Measurements from ENCODE around the gene IMPDH1. TPM values are rescaled to one million over a fixed set of nuclear protein-coding genes. Genes with fewer than 3 reads are reported as not detected.

IMPDH1 gene
- total and polyA plus RNA-seq, 2 experiments from 2014 or later = 34.7 to 70.5 TPM

DNA sequence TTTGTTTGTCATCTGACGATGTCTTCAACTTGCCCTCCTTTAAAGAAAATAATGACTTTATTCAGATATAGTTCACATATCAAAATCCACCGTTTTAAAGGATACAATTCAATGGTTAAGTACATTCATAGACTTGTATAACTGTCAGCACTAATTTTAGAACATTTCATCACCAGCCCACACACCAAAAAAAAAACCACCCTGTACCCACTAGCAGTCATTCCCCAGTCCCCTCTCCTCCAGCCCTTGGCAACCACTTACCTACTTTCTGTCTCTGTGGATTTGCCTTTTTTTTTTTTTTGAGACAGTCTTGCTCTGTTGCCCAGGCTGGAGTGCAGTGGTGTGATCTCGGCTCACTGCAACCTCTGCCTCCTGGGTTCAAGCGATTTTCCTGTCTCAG lies 40.6 kb upstream of the IMPDH1 start:
- H3K4me1 ChIP-seq (ENCODE audit: insufficient read depth) = peaks cover 19% of the 10 kb centered on the region
- 83% methylated on average over 4 of the region's 4 CpGs for WGBS (ENCODE audit: low lambda C conversion rate, missing lambda C conversion rate)
- no peak for DNase-seq (ENCODE audit: low spot score)
- H3K27me3 ChIP-seq = no peaks in the 10 kb centered on the region
- no peak overlapping the region for H3K27ac ChIP-seq
- no peaks in the 10 kb centered on the region for H4K20me1 ChIP-seq (ENCODE audit: insufficient read depth, poor library complexity, severe bottlenecking)
- no peak overlapping the region for H2AFZ ChIP-seq
- no peak for TF ChIP-seq EZH2phosphoT487 (IDR thresholded peaks at IDR 0.05; ENCODE audit: low read depth, severe bottlenecking, unreplicated experiment)
- no peaks in the 10 kb centered on the region for H3K9me3 ChIP-seq (ENCODE audit: low read depth)
- no peaks in the 10 kb centered on the region for H3K9me2 ChIP-seq (replicated peaks; ENCODE audit: insufficient read depth)
- no peak overlapping the region for H3K4me2 ChIP-seq
- no peak overlapping the region for H3K4me3 ChIP-seq
- no peaks in the 10 kb centered on the region for H3K79me2 ChIP-seq
- H3K36me3 ChIP-seq (replicated peaks; ENCODE audit: insufficient read depth, low read depth) = no peaks in the 10 kb centered on the region

DNA sequence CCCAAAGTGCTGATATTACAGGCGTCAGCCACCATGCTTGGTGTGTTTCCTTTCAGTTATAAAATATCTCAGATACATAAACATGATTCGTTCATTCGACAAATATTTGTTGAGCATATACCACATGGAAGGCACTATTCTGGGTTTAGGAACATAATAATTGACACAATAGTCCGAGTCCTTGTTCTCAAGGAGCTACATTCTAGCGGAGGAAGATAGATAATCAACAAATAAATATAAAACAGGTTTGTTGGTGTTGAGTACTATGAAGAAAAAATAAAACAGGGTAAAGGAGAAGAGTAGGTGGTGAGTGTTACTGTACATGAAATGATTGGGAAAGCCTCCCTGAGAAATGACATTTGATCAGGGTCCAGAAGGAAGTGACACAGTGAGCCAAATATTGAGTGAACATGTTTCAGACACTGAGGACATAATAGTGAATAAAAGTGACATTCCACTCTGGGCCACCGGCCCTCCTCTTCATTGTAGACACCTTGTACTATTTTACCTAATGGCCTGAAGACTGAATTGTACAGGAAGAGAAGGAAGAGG lies 39.0 kb upstream of the IMPDH1 start:
- Histone ChIP-seq H3K4me3 (no peak overlapping the region), H3K27me3 (no peaks in the 10 kb centered on the region), H3K79me2 (no peaks in the 10 kb centered on the region), H3K9me2 (replicated peaks; ENCODE audit: insufficient read depth) (no peaks in the 10 kb centered on the region), H4K20me1 (ENCODE audit: insufficient read depth, poor library complexity, severe bottlenecking) (no peaks in the 10 kb centered on the region), H2AFZ (no peak overlapping the region), H3K4me1 (ENCODE audit: insufficient read depth) (peaks cover 11% of the 10 kb centered on the region), H3K36me3 (replicated peaks; ENCODE audit: insufficient read depth, low read depth) (no peaks in the 10 kb centered on the region), H3K27ac (no peak overlapping the region), H3K4me2 (no peak overlapping the region), H3K9me3 (ENCODE audit: low read depth) (no peaks in the 10 kb centered on the region)
- DNase-seq (ENCODE audit: low spot score) = no peak
- 92% methylated on average over 6 of the region's 6 CpGs for WGBS (ENCODE audit: low lambda C conversion rate, missing lambda C conversion rate)
- TF ChIP-seq CTCF (IDR thresholded peaks at IDR 0.05; ENCODE audit: poor library complexity) = no peak
- TF ChIP-seq EZH2phosphoT487 (IDR thresholded peaks at IDR 0.05; ENCODE audit: low read depth, severe bottlenecking, unreplicated experiment) = no peak
- no peak for TF ChIP-seq EZH2 (IDR thresholded peaks at IDR 0.05; ENCODE audit: borderline replicate concordance)

GRCh38 chr7:128447941-128448564 lies 38.3 kb upstream of the IMPDH1 start:
- 71% methylated on average over 4 of the region's 4 CpGs for WGBS (ENCODE audit: low lambda C conversion rate, missing lambda C conversion rate)
- TF ChIP-seq EZH2 (IDR thresholded peaks at IDR 0.05; ENCODE audit: borderline replicate concordance) (no peak), EZH2phosphoT487 (IDR thresholded peaks at IDR 0.05; ENCODE audit: low read depth, severe bottlenecking, unreplicated experiment) (no peak), CTCF (IDR thresholded peaks at IDR 0.05; ENCODE audit: poor library complexity) (no peak)
- Histone ChIP-seq H3K9me2 (replicated peaks; ENCODE audit: insufficient read depth) (no peaks in the 10 kb centered on the region), H3K27ac (no peak overlapping the region), H3K36me3 (replicated peaks; ENCODE audit: insufficient read depth, low read depth) (no peaks in the 10 kb centered on the region), H3K4me2 (no peak overlapping the region), H3K4me3 (no peak overlapping the region), H2AFZ (no peak overlapping the region), H3K4me1 (ENCODE audit: insufficient read depth) (peaks cover 13% of the 10 kb centered on the region), H4K20me1 (ENCODE audit: insufficient read depth, poor library complexity, severe bottlenecking) (no peaks in the 10 kb centered on the region), H3K9me3 (ENCODE audit: low read depth) (no peaks in the 10 kb centered on the region), H3K27me3 (no peaks in the 10 kb centered on the region), H3K79me2 (no peaks in the 10 kb centered on the region)
- DNase-seq (ENCODE audit: low spot score) = no peak

- no peak overlapping the region for H3K27ac ChIP-seq
- 72% methylated on average over 5 of the region's 5 CpGs for WGBS (ENCODE audit: low lambda C conversion rate, missing lambda C conversion rate)
- no peaks in the 10 kb centered on the region for H3K27me3 ChIP-seq
- H3K9me2 ChIP-seq (replicated peaks; ENCODE audit: insufficient read depth) = no peaks in the 10 kb centered on the region
- no peak overlapping the region for H3K4me3 ChIP-seq
- no peaks in the 10 kb centered on the region for H3K9me3 ChIP-seq (ENCODE audit: low read depth)
- no peak for DNase-seq (ENCODE audit: low spot score)
- no peak overlapping the region for H3K4me2 ChIP-seq
- H3K36me3 ChIP-seq (replicated peaks; ENCODE audit: insufficient read depth, low read depth) = no peaks in the 10 kb centered on the region
- TF ChIP-seq EZH2phosphoT487 (IDR thresholded peaks at IDR 0.05; ENCODE audit: low read depth, severe bottlenecking, unreplicated experiment) (no peak), EZH2 (IDR thresholded peaks at IDR 0.05; ENCODE audit: borderline replicate concordance) (no peak), CTCF (IDR thresholded peaks at IDR 0.05; ENCODE audit: poor library complexity) (no peak)
- H3K79me2 ChIP-seq = no peaks in the 10 kb centered on the region
- H4K20me1 ChIP-seq (ENCODE audit: insufficient read depth, poor library complexity, severe bottlenecking) = no peaks in the 10 kb centered on the region
- peaks cover 17% of the 10 kb centered on the region for H3K4me1 ChIP-seq (ENCODE audit: insufficient read depth)
- H2AFZ ChIP-seq = no peak overlapping the region
Observed at GRCh38 chr7:128446306-128446705, 36.5 kb upstream of the IMPDH1 start.
